SK-N-MC (cell line): ENCODE measurements around the gene STXBP3.
"Not testable (repeated sequence)": the region's sequence is repeated elsewhere in the genome, so short reads cannot be mapped to it uniquely, and the experiment has no call there.

Source experiments
- DNase-seq: peaks from one replicate; pipeline ENCODE4 v3.0.0-alpha.2; 2011; ENCODE audit warnings: low read depth, low spot score
- H3K27ac ChIP-seq: fragments of 200-600 bp; sonication (generic); 2 replicates; pipeline ENCODE4 v1.5.1; 2016; ENCODE audit warnings: mixed run types
- H3K36me3 ChIP-seq: fragments of 200-600 bp; sonication (generic); 2 replicates; pipeline ENCODE4 v1.6.1; 2017; ENCODE audit warnings: antibody characterized with exemption, low read length, mixed read lengths; ENCODE audit not compliant: insufficient read depth
- H3K4me3 ChIP-seq: fragments of 200-600 bp; sonication (generic); 2 replicates; pipeline ENCODE4 v1.5.1; 2016
- H3K9ac ChIP-seq: fragments of 200-600 bp; sonication (generic); 2 replicates; pipeline ENCODE4 v1.8.0; 2017; ENCODE audit warnings: mixed run types, mixed read lengths; ENCODE audit not compliant: insufficient read length
- H3K9me3 ChIP-seq: fragments of 200-600 bp; sonication (generic); 2 replicates; pipeline ENCODE4 v1.6.1; 2017; ENCODE audit warnings: low read depth, mild to moderate bottlenecking, antibody characterized with exemption, low read length, moderate library complexity, mixed read lengths
- EZH2 ChIP-seq: fragments of 200-600 bp; sonication (generic); IDR thresholded peaks from one replicate; pipeline ENCODE4 v1.6.1; 2017; ENCODE audit warnings: antibody characterized with exemption
- FOXP2 ChIP-seq: optimal IDR thresholded peaks from 2 replicates; pipeline ENCODE3; 2011; ENCODE audit warnings: mild to moderate bottlenecking, moderate library complexity; ENCODE audit not compliant: insufficient read depth; ENCODE audit errors: extremely low read length, control extremely low read depth
- POLR2AphosphoS5 ChIP-seq: IDR thresholded peaks from 2 replicates; pipeline ENCODE4 v1.6.1; 2012; ENCODE audit warnings: mild to moderate bottlenecking, low read depth, low read length, borderline replicate concordance

The STXBP3 gene

DNA sequence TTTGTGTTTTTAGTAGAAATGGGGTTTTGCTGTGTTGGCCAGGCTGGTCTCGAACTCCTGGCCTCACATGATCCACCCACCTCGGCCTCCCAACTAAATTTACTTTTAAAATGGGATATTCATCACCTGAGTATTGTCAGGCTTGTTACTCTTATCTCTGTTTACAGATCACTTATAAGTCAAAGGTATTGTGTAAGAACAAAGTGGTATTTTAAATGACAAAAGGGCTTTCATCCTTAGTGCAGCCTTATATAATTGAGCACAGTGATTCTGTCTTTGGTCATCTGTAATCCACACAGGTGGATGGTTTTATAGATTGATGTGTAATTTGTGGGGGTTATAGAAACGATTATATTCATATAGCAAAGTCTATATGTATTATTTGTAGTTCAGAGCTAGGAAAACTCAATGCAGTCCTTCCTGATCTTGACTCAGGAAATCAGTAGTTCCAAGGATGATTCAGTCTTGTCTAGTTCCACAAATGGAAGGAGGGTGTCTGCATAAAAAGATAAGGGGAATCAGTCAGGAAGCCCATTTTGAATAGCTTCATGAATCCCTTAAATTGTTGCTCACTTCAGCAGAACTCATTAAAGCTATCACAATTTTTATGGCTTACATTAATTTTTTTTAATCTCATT lies 34.6 kb downstream of the STXBP3 start:
- H3K27ac ChIP-seq, result no peak overlapping the region
- no peak for DNase-seq
- H3K9ac ChIP-seq, result no peak overlapping the region
- H3K9me3 ChIP-seq, result no peaks in the 10 kb centered on the region; the same call in 1 of the 2 replicates
- H3K4me3 ChIP-seq, result no peak overlapping the region
- no peak for TF ChIP-seq POLR2AphosphoS5
- TF ChIP-seq EZH2, result no peak
- TF ChIP-seq FOXP2, result no peak
- peaks cover 51% of the 10 kb centered on the region for H3K36me3 ChIP-seq

DNA sequence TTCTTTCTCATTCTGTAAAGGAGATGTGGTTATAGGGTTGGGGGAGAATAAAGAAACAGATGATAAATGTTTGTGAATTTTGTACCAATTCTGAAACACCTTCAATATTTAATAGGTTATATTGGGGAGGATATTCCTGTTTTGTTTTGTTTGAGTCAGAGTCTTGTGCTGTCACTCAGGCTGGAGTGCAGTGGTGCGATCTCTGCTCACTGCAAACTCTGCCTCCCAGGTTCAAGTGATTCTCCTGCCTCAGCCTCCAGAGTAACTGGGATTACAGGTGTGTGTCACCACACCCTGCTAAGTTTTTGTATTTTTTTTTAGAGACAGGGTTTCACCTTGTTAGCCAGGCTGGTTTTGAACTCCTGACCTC lies 35.1 kb downstream of the STXBP3 start:
- DNase-seq, H3K27ac ChIP-seq, H3K9me3 ChIP-seq, H3K9ac ChIP-seq, H3K4me3 ChIP-seq: not testable (repeated sequence)
- H3K36me3 ChIP-seq, result peaks cover 52% of the 10 kb centered on the region

DNA sequence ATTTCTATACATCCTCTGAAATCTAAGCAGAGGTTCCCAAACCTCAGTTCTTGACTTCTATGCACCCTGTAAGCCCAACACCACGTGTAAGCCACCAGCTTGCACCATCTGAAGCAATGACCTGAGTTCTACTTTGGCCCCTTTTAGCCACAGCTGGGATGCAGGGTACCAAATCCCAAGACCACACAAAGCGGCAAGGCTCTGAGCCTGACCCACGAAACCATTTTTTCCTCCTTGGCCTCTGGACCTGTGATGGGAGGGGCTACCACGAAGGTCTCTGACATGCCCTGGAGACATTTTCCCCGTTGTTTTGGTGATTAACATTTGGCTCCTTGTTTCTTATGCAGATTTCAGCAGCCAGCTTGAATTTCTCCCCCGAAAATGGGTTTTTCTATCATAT lies 38.8 kb downstream of the STXBP3 start:
- H3K9ac ChIP-seq, result no peak overlapping the region
- peaks cover 38% of the 10 kb centered on the region for H3K36me3 ChIP-seq
- H3K9me3 ChIP-seq, result no peaks in the 10 kb centered on the region; the same call in 1 of the 2 replicates
- TF ChIP-seq POLR2AphosphoS5, result no peak
- TF ChIP-seq FOXP2, result no peak
- no peak for TF ChIP-seq EZH2
- no peak for DNase-seq
- no peak overlapping the region for H3K4me3 ChIP-seq
- H3K27ac ChIP-seq, result no peak overlapping the region

DNA sequence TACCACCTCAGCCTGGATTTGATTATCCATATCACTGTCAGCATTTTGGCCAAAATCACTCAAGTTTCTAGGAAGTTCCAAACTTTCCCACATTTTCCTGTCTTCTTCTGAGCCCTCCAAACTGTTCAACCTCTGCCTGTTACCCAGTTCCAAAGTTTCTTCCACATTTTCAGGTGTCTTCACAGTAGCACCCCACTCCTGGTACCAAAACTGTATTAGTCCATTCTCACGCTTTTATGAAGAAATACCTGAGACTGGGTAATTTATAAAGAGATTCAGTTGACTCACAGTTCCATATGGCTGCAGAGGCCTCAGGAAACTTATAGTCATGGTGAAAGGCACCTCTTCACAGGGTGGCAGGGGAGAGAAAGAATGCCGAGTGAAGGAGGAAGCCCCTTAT lies 39.4 kb downstream of the STXBP3 start:
- no peak overlapping the region for H3K27ac ChIP-seq
- H3K4me3 ChIP-seq, result no peak overlapping the region
- DNase-seq, result no peak
- H3K36me3 ChIP-seq, result peaks cover 38% of the 10 kb centered on the region
- H3K9ac ChIP-seq, result no peak overlapping the region
- TF ChIP-seq FOXP2 (no peak), EZH2 (no peak), POLR2AphosphoS5 (no peak)
- H3K9me3 ChIP-seq, result no peaks in the 10 kb centered on the region; the same call in 1 of the 2 replicates

DNA sequence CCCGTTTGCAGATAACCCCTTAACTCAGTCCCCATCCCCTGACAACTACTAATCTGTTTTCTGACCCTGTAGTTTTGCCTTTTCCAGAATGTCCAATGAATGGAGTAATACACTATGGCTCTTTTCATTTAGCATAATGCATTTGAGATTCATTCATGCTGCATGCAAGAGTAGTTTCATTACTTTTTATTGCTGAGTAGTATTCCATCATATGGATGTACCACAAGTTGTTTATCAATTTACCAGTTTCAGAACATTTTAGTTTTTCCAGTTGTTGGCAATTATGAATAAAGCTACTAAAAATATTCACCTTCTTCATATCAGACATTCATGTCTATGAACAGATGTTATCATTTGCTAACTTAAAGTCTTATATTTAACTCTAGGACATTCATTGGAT lies 45.3 kb downstream of the STXBP3 start:
- Histone ChIP-seq H3K4me3 (no peak overlapping the region), H3K9ac (no peak overlapping the region), H3K27ac (no peak overlapping the region), H3K9me3 (peaks cover 9% of the 10 kb centered on the region), H3K36me3 (peaks cover 23% of the 10 kb centered on the region)
- no peak for TF ChIP-seq FOXP2
- TF ChIP-seq POLR2AphosphoS5, result no peak
- TF ChIP-seq EZH2, result no peak
- no peak for DNase-seq

DNA sequence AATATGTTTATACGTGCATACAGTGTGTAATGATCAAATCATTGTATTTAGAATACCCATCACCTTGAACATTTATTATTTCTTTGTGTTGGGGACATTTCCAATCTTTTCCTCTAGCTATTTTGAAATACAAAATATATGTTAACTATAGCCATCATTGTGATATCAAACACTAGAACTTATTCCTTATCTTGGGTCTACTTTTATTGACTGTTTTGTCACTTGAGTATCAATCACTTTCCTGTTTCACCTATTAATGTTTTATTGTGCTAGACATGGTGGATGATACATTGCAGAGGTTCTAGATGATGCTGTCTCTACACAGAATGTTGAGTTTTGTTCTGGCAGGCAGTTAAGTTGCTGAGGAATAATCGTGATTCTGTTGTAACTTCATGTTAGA lies 45.9 kb downstream of the STXBP3 start:
- DNase-seq, result no peak
- no peak overlapping the region for H3K4me3 ChIP-seq
- no peak overlapping the region for H3K27ac ChIP-seq
- peaks cover 23% of the 10 kb centered on the region for H3K36me3 ChIP-seq
- peaks cover 9% of the 10 kb centered on the region for H3K9me3 ChIP-seq
- no peak overlapping the region for H3K9ac ChIP-seq
- TF ChIP-seq FOXP2 (no peak), POLR2AphosphoS5 (no peak), EZH2 (no peak)

DNA sequence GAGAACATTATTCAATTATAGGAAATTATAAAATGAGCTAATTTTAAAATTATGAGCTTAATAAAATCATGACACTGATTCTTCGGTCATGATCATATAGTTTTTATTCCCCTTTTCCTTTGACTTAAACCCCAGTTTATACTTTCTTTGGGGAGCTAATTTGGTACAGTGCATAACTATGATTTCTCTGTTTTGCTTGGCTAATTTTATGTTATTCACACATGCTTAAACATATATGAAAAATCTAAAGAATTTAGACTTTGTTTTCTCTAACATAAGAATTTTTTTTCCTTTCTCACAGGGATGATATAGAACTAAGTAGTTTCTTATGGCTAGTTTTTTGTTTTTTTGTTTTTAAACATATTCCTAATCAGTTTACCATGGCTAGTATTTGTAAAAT lies 52.5 kb downstream of the STXBP3 start:
- no peak for TF ChIP-seq POLR2AphosphoS5
- TF ChIP-seq FOXP2, result no peak
- TF ChIP-seq EZH2, result no peak
- Histone ChIP-seq H3K4me3 (no peak overlapping the region), H3K27ac (no peak overlapping the region), H3K9ac (no peak overlapping the region), H3K36me3 (peaks cover 17% of the 10 kb centered on the region), H3K9me3 (no peaks in the 10 kb centered on the region)
- no peak for DNase-seq

DNA sequence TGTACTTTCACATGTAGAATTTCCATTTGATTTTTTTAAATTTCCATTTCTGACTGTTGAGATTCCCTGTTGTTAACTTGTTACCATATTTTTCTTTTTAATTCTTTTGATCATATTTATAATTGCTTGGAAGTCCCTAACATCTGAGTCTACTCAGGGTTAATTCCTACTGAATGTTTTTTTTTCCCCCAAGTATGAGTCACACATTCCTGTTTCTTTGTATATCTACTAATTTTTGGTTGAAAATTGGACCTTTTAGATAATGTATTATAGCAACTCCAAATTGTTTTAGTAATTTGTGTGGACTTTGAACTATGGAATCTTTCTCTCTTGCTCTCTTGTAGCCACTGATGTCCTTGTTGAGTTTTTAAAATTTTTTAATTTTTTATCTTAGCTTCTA lies 54.6 kb downstream of the STXBP3 start:
- Histone ChIP-seq H3K36me3 (peaks cover 17% of the 10 kb centered on the region), H3K27ac (no peak overlapping the region), H3K9me3 (no peaks in the 10 kb centered on the region), H3K9ac (no peak overlapping the region), H3K4me3 (no peak overlapping the region)
- no peak for DNase-seq
- TF ChIP-seq FOXP2 (no peak), EZH2 (no peak), POLR2AphosphoS5 (no peak)

DNA sequence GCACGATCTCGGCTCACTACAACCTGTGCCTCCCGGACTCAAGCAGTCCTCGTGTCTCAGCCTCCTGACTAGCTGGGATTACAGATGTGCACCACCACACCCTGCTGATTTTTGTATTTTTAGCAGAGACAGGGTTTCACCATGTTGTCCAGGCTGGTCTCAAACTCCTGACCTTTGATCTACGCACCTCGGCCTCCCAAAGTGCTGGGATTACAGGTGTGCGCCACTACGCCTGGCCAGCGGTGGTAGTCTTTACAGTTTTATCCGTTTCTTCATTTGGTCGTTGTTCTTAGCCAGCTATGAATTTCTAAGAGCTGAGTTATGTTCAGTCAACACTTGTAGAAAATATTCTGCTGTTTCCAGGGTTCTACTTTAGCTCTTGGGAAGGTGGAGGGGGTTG lies 57.1 kb downstream of the STXBP3 start:
- H3K36me3 ChIP-seq, result peaks cover 14% of the 10 kb centered on the region
- DNase-seq, result no peak
- no peak overlapping the region for H3K27ac ChIP-seq
- H3K4me3 ChIP-seq, result no peak overlapping the region
- no peak overlapping the region for H3K9ac ChIP-seq
- no peaks in the 10 kb centered on the region for H3K9me3 ChIP-seq
- TF ChIP-seq FOXP2, result no peak
